WTC11 (cell line): ENCODE measurements around the gene ATP9B. TPM values are rescaled to one million over a fixed set of nuclear protein-coding genes. Genes with fewer than 3 reads are reported as not detected.

Experiments used
- ATAC-seq: fragments of 200-7000 bp; cut with Tn5 transposase; 2 replicates; pipeline ENCODE4 v1.10.0; 2021; ENCODE audit warnings: mild to moderate bottlenecking, moderate library complexity
- CTCF ChIA-PET: fragments of 300-600 bp; sonication (Branson Sonifier 250); formaldehyde crosslinking; loops from one replicate; lab custom pipeline; 2021; ENCODE audit warnings: antibody characterized with exemption; lab: Charles Lee
- POLR2A ChIA-PET: fragments of 350-600 bp; sonication (Branson Sonifier 250); formaldehyde crosslinking; loops from one replicate; lab custom pipeline; 2021; ENCODE audit warnings: antibody characterized with exemption; lab: Charles Lee
- DNase-seq: peaks from one replicate; pipeline ENCODE4 v3.0.0; 2021; ENCODE audit warnings: low spot score
- H3K27ac Mint-ChIP-seq: 2 replicates; pipeline ENCODE4 v1.8.0; 2021; ENCODE audit warnings: mixed read lengths
- H3K27me3 Mint-ChIP-seq: 2 replicates; pipeline ENCODE4 v1.8.0; 2021; ENCODE audit warnings: low read depth, mild to moderate bottlenecking, moderate library complexity, mixed read lengths
- H3K36me3 Mint-ChIP-seq: 2 replicates; pipeline ENCODE4 v1.8.0; 2021; ENCODE audit warnings: mixed read lengths
- H3K4me1 Mint-ChIP-seq: 2 replicates; pipeline ENCODE4 v1.8.0; 2022; ENCODE audit warnings: mixed read lengths
- H3K4me3 Mint-ChIP-seq: 2 replicates; pipeline ENCODE4 v1.8.0; 2021; ENCODE audit warnings: mild to moderate bottlenecking, moderate library complexity, mixed read lengths
- H3K9me3 Mint-ChIP-seq: 2 replicates; pipeline ENCODE4 v1.8.0; 2021; ENCODE audit warnings: mixed read lengths
- CBFB ChIP-seq: sonication (generic); formaldehyde crosslinking; IDR thresholded peaks from 2 replicates; pipeline ENCODE4 v1.8.1; 2022; ENCODE audit warnings: mild to moderate bottlenecking, low read depth, missing genetic modification reagents
- ETV6 ChIP-seq: sonication (generic); formaldehyde crosslinking; IDR thresholded peaks from 2 replicates; pipeline ENCODE4 v1.8.1; 2022; ENCODE audit warnings: mild to moderate bottlenecking, missing genetic modification reagents
- FOXK1 ChIP-seq: sonication (generic); formaldehyde crosslinking; IDR thresholded peaks from 2 replicates; pipeline ENCODE4 v1.8.0; 2022; ENCODE audit warnings: mild to moderate bottlenecking, moderate library complexity, missing genetic modification reagents
- HMGA2 ChIP-seq: fragments of 250-450 bp; sonication (Bioruptor Pico); IDR thresholded peaks from 2 replicates; pipeline ENCODE4 v1.4.0; 2021; ENCODE audit warnings: mild to moderate bottlenecking, moderate library complexity
- IRF2 ChIP-seq: sonication (generic); formaldehyde crosslinking; IDR thresholded peaks from 2 replicates; pipeline ENCODE4 v1.8.0; 2022; ENCODE audit warnings: low read depth, missing genetic modification reagents, borderline replicate concordance
- JAZF1 ChIP-seq: fragments of 250-450 bp; sonication (Bioruptor Pico); IDR thresholded peaks from 2 replicates; pipeline ENCODE4 v1.9.0; 2021; ENCODE audit warnings: moderate library complexity, mild to moderate bottlenecking, inconsistent platforms
- NFYB ChIP-seq: sonication (generic); formaldehyde crosslinking; conservative IDR thresholded peaks from 2 replicates; pipeline ENCODE4 v1.8.0; 2022; ENCODE audit warnings: low read depth, missing genetic modification reagents
- OVOL2 ChIP-seq: fragments of 250-450 bp; sonication (Bioruptor Pico); IDR thresholded peaks from 2 replicates; pipeline ENCODE4 v1.9.0; 2021; ENCODE audit warnings: mild to moderate bottlenecking, borderline replicate concordance
- SP1 ChIP-seq: sonication (generic); formaldehyde crosslinking; conservative IDR thresholded peaks from 2 replicates; pipeline ENCODE4 v1.8.1; 2022; ENCODE audit warnings: missing genetic modification reagents
- TEAD1 ChIP-seq: sonication (generic); formaldehyde crosslinking; IDR thresholded peaks from 2 replicates; pipeline ENCODE4 v1.8.0; 2022; ENCODE audit warnings: mild to moderate bottlenecking, missing genetic modification reagents
- ZNF138 ChIP-seq: sonication (generic); formaldehyde crosslinking; conservative IDR thresholded peaks from 2 replicates; pipeline ENCODE4 v1.8.1; 2022; ENCODE audit warnings: mild to moderate bottlenecking, moderate library complexity, missing genetic modification reagents
- ZNF232 ChIP-seq: sonication (generic); formaldehyde crosslinking; IDR thresholded peaks from 2 replicates; pipeline ENCODE4 v1.8.0; 2022; ENCODE audit warnings: mild to moderate bottlenecking, missing genetic modification reagents
- ZNF317 ChIP-seq: sonication (generic); formaldehyde crosslinking; IDR thresholded peaks from 2 replicates; pipeline ENCODE4 v1.8.1; 2023; ENCODE audit warnings: low read depth, mild to moderate bottlenecking, moderate library complexity, missing genetic modification reagents, borderline replicate concordance
- total RNA-seq: library from RNA; stranded (reverse); gene quantifications from 3 replicates; pipeline ENCODE4 v1.2.3, GENCODE V29; 2021
- TF ChIP-seq, protein P1 (sequence below): fragments of 250-450 bp; sonication (Bioruptor Pico); IDR thresholded peaks from 2 replicates; pipeline ENCODE4 v1.9.0; 2021; ENCODE audit warnings: moderate library complexity, mild to moderate bottlenecking, inconsistent platforms, borderline replicate concordance
- TF ChIP-seq, protein P2 (sequence below): sonication (generic); formaldehyde crosslinking; IDR thresholded peaks from 2 replicates; pipeline ENCODE4 v1.8.1; 2023; ENCODE audit warnings: mild to moderate bottlenecking, missing genetic modification reagents, moderate library complexity
- TF ChIP-seq, protein P3 (sequence below): sonication (generic); formaldehyde crosslinking; IDR thresholded peaks from 2 replicates; pipeline ENCODE4 v1.8.1; 2022; ENCODE audit warnings: low read depth, missing genetic modification reagents, borderline replicate concordance
- TF ChIP-seq, protein P4 (sequence below): fragments of 200-600 bp; IDR thresholded peaks from 2 replicates; pipeline ENCODE4 v1.8.0; 2022; ENCODE audit warnings: antibody characterized with exemption
- TF ChIP-seq, protein P5 (sequence below): sonication (generic); formaldehyde crosslinking; IDR thresholded peaks from 2 replicates; pipeline ENCODE4 v1.8.0; 2023; ENCODE audit warnings: mild to moderate bottlenecking, missing genetic modification reagents
- TF ChIP-seq, protein P6 (sequence below): sonication (generic); formaldehyde crosslinking; IDR thresholded peaks from 2 replicates; pipeline ENCODE4 v1.8.1; 2022; ENCODE audit warnings: mild to moderate bottlenecking, moderate library complexity, missing genetic modification reagents
- TF ChIP-seq, protein P7 (sequence below): sonication (generic); formaldehyde crosslinking; IDR thresholded peaks from 2 replicates; pipeline ENCODE4 v1.8.1; 2023; ENCODE audit warnings: mild to moderate bottlenecking, missing genetic modification reagents
- TF ChIP-seq, protein P8 (sequence below): sonication (generic); formaldehyde crosslinking; conservative IDR thresholded peaks from 2 replicates; pipeline ENCODE4 v1.8.1; 2023; ENCODE audit warnings: mild to moderate bottlenecking, low read depth, missing genetic modification reagents, moderate library complexity

The ATP9B gene
- total RNA-seq, 1 experiment from 2014 or later = 19.0 TPM

DNA sequence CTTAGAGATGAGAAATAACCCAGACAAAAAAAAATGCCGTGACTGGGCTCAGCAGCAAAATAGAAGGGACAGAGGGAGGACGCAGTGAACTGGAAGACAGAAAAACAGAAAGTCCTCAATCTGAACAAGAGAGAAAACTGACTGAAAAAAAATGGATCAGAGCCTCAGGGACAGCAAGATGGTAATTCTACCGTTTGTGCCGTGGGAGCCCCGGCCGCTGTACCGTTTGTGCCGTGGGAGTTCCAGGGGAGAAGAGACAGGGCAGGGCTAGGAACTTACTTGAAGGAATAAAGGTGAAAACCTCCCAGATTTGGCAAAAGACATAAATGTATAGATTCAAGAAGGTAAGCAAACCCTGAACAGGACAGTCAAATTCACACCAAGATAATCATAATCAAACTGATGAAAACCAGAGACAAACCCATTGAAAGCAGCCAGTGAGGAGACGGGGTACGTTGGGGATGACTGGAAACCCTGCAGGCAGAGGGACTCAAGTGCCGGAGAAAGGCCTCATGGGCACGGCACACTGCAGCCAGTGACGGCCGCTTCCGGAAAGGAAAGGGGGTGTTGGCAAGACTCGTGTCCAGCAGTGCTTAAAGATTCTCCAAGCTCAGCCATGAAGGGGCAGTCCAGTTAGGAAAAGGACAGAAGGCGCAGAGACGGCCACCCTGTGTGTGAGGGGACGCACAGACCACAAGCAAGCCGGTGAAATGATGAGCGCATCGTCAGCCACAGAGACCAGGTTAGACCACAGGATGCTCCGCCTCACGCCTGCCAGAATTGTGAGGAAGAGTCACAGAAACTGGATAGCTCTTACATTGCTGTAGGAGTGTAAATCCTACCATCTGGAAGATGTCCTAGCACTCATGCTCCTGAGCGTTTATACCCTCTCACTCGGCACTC, 286.5 kb downstream of the ATP9B start:
- H3K4me1 Mint-ChIP-seq = no peaks in the 10 kb centered on the region
- H3K9me3 Mint-ChIP-seq = no peaks in the 10 kb centered on the region
- DNase-seq = no peak
- ChIA-PET POLR2A (no interaction called here), CTCF (no interaction called here)
- H3K36me3 Mint-ChIP-seq = peaks cover 10% of the 10 kb centered on the region; the same call in 1 of the 2 replicates
- no peak for ATAC-seq
- TF ChIP-seq CBFB (no peak), ZNF317 (CRISPR knock-in tag) (no peak), ZNF232 (CRISPR knock-in tag) (no peak), SP1 (CRISPR knock-in tag) (no peak), TEAD1 (CRISPR knock-in tag) (no peak), JAZF1 (no peak), HMGA2 (CRISPR knock-in tag) (no peak), FOXK1 (CRISPR knock-in tag) (no peak)
- TF ChIP-seq, protein P1, sequence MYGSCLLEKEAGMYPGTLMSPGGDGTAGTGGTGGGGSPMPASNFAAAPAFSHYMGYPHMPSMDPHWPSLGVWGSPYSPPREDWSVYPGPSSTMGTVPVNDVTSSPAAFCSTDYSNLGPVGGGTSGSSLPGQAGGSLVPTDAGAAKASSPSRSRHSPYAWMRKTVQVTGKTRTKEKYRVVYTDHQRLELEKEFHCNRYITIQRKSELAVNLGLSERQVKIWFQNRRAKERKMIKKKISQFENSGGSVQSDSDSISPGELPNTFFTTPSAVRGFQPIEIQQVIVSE = no peak
- TF ChIP-seq, protein P2, sequence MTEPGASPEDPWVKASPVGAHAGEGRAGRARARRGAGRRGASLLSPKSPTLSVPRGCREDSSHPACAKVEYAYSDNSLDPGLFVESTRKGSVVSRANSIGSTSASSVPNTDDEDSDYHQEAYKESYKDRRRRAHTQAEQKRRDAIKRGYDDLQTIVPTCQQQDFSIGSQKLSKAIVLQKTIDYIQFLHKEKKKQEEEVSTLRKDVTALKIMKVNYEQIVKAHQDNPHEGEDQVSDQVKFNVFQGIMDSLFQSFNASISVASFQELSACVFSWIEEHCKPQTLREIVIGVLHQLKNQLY (CRISPR knock-in tag) = no peak
- TF ChIP-seq, protein P3, sequence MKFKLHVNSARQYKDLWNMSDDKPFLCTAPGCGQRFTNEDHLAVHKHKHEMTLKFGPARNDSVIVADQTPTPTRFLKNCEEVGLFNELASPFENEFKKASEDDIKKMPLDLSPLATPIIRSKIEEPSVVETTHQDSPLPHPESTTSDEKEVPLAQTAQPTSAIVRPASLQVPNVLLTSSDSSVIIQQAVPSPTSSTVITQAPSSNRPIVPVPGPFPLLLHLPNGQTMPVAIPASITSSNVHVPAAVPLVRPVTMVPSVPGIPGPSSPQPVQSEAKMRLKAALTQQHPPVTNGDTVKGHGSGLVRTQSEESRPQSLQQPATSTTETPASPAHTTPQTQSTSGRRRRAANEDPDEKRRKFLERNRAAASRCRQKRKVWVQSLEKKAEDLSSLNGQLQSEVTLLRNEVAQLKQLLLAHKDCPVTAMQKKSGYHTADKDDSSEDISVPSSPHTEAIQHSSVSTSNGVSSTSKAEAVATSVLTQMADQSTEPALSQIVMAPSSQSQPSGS = no peak
- TF ChIP-seq, protein P4, sequence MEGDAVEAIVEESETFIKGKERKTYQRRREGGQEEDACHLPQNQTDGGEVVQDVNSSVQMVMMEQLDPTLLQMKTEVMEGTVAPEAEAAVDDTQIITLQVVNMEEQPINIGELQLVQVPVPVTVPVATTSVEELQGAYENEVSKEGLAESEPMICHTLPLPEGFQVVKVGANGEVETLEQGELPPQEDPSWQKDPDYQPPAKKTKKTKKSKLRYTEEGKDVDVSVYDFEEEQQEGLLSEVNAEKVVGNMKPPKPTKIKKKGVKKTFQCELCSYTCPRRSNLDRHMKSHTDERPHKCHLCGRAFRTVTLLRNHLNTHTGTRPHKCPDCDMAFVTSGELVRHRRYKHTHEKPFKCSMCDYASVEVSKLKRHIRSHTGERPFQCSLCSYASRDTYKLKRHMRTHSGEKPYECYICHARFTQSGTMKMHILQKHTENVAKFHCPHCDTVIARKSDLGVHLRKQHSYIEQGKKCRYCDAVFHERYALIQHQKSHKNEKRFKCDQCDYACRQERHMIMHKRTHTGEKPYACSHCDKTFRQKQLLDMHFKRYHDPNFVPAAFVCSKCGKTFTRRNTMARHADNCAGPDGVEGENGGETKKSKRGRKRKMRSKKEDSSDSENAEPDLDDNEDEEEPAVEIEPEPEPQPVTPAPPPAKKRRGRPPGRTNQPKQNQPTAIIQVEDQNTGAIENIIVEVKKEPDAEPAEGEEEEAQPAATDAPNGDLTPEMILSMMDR = no peak
- H3K27me3 Mint-ChIP-seq = no peaks in the 10 kb centered on the region
- no peak overlapping the region for H3K4me3 Mint-ChIP-seq
- H3K27ac Mint-ChIP-seq = no peak overlapping the region

DNA sequence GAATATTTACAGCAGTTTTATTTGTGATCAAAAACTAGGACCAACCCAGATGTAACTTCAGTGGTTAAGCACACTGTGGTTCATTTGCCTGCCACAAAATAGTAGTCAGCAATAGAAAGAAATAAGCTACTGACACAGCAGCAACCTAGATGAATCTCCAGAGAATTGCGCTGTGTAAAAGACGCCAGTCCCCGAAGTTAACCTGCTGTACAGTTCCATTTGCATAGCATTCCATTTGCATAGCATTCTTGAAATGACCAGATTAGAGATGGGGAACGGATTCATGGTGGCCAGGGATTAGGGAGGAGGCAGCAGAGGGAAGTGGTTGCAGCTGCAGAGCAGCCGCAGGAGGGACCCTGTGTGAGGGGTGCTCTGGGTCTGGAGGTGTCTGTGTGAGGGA, 287.2 kb downstream of the ATP9B start:
- H3K4me1 Mint-ChIP-seq = no peaks in the 10 kb centered on the region
- H3K4me3 Mint-ChIP-seq = no peak overlapping the region
- H3K9me3 Mint-ChIP-seq = no peaks in the 10 kb centered on the region
- ATAC-seq = no peak
- H3K36me3 Mint-ChIP-seq = peaks cover 15% of the 10 kb centered on the region; the same call in 1 of the 2 replicates
- no peak for DNase-seq
- ChIA-PET CTCF (no interaction called here), POLR2A (no interaction called here)
- H3K27ac Mint-ChIP-seq = no peak overlapping the region; the same call in 1 of the 2 replicates
- no peaks in the 10 kb centered on the region for H3K27me3 Mint-ChIP-seq
- TF ChIP-seq, protein P5, sequence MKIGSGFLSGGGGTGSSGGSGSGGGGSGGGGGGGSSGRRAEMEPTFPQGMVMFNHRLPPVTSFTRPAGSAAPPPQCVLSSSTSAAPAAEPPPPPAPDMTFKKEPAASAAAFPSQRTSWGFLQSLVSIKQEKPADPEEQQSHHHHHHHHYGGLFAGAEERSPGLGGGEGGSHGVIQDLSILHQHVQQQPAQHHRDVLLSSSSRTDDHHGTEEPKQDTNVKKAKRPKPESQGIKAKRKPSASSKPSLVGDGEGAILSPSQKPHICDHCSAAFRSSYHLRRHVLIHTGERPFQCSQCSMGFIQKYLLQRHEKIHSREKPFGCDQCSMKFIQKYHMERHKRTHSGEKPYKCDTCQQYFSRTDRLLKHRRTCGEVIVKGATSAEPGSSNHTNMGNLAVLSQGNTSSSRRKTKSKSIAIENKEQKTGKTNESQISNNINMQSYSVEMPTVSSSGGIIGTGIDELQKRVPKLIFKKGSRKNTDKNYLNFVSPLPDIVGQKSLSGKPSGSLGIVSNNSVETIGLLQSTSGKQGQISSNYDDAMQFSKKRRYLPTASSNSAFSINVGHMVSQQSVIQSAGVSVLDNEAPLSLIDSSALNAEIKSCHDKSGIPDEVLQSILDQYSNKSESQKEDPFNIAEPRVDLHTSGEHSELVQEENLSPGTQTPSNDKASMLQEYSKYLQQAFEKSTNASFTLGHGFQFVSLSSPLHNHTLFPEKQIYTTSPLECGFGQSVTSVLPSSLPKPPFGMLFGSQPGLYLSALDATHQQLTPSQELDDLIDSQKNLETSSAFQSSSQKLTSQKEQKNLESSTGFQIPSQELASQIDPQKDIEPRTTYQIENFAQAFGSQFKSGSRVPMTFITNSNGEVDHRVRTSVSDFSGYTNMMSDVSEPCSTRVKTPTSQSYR (CRISPR knock-in tag) = no peak
- TF ChIP-seq NFYB (CRISPR knock-in tag) (no peak), ETV6 (CRISPR knock-in tag) (no peak), ZNF232 (CRISPR knock-in tag) (no peak), ZNF138 (CRISPR knock-in tag) (no peak), IRF2 (CRISPR knock-in tag) (no peak), OVOL2 (no peak)
- TF ChIP-seq, protein P6, sequence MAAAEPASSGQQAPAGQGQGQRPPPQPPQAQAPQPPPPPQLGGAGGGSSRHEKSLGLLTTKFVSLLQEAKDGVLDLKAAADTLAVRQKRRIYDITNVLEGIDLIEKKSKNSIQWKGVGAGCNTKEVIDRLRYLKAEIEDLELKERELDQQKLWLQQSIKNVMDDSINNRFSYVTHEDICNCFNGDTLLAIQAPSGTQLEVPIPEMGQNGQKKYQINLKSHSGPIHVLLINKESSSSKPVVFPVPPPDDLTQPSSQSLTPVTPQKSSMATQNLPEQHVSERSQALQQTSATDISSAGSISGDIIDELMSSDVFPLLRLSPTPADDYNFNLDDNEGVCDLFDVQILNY = no peak
- TF ChIP-seq, protein P7, sequence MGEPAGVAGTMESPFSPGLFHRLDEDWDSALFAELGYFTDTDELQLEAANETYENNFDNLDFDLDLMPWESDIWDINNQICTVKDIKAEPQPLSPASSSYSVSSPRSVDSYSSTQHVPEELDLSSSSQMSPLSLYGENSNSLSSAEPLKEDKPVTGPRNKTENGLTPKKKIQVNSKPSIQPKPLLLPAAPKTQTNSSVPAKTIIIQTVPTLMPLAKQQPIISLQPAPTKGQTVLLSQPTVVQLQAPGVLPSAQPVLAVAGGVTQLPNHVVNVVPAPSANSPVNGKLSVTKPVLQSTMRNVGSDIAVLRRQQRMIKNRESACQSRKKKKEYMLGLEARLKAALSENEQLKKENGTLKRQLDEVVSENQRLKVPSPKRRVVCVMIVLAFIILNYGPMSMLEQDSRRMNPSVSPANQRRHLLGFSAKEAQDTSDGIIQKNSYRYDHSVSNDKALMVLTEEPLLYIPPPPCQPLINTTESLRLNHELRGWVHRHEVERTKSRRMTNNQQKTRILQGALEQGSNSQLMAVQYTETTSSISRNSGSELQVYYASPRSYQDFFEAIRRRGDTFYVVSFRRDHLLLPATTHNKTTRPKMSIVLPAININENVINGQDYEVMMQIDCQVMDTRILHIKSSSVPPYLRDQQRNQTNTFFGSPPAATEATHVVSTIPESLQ (CRISPR knock-in tag) = no peak
- TF ChIP-seq, protein P8, sequence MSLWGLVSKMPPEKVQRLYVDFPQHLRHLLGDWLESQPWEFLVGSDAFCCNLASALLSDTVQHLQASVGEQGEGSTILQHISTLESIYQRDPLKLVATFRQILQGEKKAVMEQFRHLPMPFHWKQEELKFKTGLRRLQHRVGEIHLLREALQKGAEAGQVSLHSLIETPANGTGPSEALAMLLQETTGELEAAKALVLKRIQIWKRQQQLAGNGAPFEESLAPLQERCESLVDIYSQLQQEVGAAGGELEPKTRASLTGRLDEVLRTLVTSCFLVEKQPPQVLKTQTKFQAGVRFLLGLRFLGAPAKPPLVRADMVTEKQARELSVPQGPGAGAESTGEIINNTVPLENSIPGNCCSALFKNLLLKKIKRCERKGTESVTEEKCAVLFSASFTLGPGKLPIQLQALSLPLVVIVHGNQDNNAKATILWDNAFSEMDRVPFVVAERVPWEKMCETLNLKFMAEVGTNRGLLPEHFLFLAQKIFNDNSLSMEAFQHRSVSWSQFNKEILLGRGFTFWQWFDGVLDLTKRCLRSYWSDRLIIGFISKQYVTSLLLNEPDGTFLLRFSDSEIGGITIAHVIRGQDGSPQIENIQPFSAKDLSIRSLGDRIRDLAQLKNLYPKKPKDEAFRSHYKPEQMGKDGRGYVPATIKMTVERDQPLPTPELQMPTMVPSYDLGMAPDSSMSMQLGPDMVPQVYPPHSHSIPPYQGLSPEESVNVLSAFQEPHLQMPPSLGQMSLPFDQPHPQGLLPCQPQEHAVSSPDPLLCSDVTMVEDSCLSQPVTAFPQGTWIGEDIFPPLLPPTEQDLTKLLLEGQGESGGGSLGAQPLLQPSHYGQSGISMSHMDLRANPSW = no peak
